ENCODE results near the gene AATK.

- no peak for TF ChIP-seq ZFP3 (CRISPR knock-in tag; IDR thresholded peaks at IDR 0.05)
- no peak for TF ChIP-seq ZFP30 (CRISPR knock-in tag; IDR thresholded peaks at IDR 0.05)
- TF ChIP-seq POU6F1 (CRISPR knock-in tag; IDR thresholded peaks at IDR 0.05; ENCODE audit: borderline replicate concordance, low read depth), result no peak
- TF ChIP-seq BACH2 (CRISPR knock-in tag; IDR thresholded peaks at IDR 0.05; ENCODE audit: borderline replicate concordance), result no peak
- TF ChIP-seq TOX (CRISPR knock-in tag; IDR thresholded peaks at IDR 0.05; ENCODE audit: borderline replicate concordance), result no peak
- TF ChIP-seq ZNF8 (CRISPR knock-in tag; IDR thresholded peaks at IDR 0.05), result no peak
- TF ChIP-seq CREB5 (CRISPR knock-in tag; IDR thresholded peaks at IDR 0.05; ENCODE audit: low read depth), result no peak
- TF ChIP-seq CSDC2 (CRISPR knock-in tag; IDR thresholded peaks at IDR 0.05), result no peak
- no peak for TF ChIP-seq ISL1 (CRISPR knock-in tag; IDR thresholded peaks at IDR 0.05)
- TF ChIP-seq PATZ1 (CRISPR knock-in tag; IDR thresholded peaks at IDR 0.05; ENCODE audit: borderline replicate concordance), result no peak
- no peak for TF ChIP-seq ZNF565 (CRISPR knock-in tag; conservative IDR thresholded peaks at IDR 0.05; ENCODE audit: low read depth)
- TF ChIP-seq ZNF70 (CRISPR knock-in tag; IDR thresholded peaks at IDR 0.05), result no peak
Observed at GRCh38 chr17:81181811-81182185, 15.8 kb upstream of the AATK start.

Data from SK-N-SH treated with all-trans-retinoic acid at 6 μM for 48 hours (cell line).